ENCODE data around the gene RORC.
"Not testable (repeated sequence)": the region's sequence is repeated elsewhere in the genome, so short reads cannot be mapped to it uniquely, and the experiment has no call there.

RORC gene

DNA sequence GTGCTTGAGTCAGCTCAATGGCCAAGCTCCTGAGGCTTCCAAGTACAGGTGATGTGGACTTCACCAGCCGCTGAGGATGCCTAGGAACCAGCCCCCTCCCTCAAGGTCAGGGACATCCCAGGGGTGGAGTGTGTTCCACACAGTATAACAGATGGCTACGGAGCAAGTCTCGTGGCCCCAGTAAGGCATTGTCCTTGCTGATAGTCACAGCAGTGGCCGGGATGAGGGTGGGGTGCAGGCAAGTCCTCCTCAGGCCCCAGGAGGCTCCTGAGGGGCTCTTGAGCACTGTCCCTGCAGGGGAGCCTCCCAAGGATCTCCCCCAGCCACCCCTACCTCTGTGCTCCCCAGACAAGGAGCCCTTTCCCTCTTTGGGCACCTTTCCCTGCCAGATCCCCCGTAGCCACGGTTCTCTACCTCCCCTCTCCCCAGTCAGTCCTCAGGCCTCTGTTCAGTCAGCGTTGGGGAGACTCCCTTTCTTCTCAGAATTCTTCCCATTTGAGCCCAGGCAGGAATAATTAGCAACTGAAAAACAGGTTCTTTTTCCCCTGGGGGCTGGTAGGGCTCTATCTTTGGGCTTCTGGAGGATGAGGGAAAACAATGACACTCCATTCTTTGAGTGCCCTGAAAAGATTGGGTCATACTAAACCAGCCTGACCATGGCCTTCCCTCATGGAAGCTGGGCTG, 29.0 kb upstream of the RORC start:
- no peak for FAIRE-seq
- no peak for TF ChIP-seq SPI1 (IDR thresholded peaks at IDR 0.05; ENCODE audit: low read depth, low read length)
- TF ChIP-seq POLR2AphosphoS5 (IDR thresholded peaks at IDR 0.05; ENCODE audit: low read depth, low read length): no peak
- TF ChIP-seq PAX5 (IDR thresholded peaks at IDR 0.05; ENCODE audit: insufficient read depth, low read length, severe bottlenecking): no peak
- no peak for TF ChIP-seq POLR2A (IDR thresholded peaks at IDR 0.05; ENCODE audit: low read depth, low read length)
- no peak for TF ChIP-seq TAF1 (IDR thresholded peaks at IDR 0.05; ENCODE audit: low read depth, low read length)
- no peak for TF ChIP-seq POU2F2 (IDR thresholded peaks at IDR 0.05; ENCODE audit: low read depth, low read length)
- DNase-seq (ENCODE audit: insufficient read length, low spot score): no peak

DNA sequence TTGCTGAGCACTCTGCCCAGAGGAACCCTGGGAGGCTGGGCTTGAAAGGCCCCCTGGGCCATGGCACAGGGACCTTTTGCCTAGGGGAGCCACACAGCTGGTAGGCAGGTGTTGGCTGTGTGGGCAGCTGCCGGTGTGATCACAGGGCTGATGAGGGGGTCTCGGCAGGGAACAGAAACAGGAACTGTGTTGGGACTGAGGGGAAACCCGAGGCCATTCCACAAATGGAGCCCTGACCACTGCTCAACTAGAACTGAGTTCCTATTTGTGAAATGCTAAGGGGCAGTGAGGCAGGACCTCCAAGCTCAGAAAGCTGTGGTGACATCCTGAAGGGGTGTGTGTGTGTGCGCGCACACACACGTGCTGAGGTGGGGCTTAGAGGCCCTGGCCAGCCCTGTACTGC, 28.3 kb upstream of the RORC start:
- TF ChIP-seq SPI1 (IDR thresholded peaks at IDR 0.05; ENCODE audit: low read depth, low read length) (peak; percentile 53), PAX5 (IDR thresholded peaks at IDR 0.05; ENCODE audit: insufficient read depth, low read length, severe bottlenecking) (no peak)
- DNase-seq (ENCODE audit: insufficient read length, low spot score): no peak
- FAIRE-seq: peak; percentile 62

DNA sequence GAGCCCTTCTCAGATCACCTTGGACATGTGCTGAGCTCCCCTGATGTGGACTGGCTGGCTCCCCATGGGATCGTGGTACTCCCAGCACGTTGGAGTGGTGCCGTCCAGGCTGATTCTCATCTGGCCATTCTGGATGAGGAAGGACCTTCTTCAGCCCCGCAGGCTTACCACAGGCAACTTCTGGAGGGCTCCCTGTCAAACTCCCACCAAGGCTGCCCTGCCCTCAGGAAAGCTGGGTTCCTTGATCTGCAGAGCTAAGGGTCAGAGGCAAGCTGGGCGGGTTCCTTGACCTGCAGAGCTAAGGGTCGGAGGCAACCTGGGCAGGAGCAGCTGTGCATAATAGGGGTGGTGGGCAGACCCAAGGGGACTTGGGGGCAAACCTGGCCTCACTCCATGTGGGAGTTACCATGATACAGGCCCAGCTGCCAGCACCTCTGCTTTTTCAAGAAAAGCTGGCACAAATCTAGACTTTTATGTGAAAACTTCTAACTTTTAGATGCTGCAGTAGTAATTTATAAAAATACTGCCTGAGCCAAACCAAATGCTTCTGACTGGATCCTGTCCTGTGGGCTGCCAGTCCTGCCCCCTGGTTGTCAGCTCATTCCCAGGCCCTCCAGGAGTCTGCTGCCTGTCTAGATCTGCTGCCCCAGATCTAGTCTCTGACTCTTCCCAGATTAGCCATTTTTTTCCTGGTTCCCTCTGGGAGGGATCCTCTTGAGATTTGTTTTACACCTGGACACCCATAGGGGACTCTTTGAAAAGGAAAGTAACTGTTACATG, 27.5 kb upstream of the RORC start:
- no peak for FAIRE-seq
- TF ChIP-seq POLR2AphosphoS5 (IDR thresholded peaks at IDR 0.05; ENCODE audit: low read depth, low read length): no peak
- TF ChIP-seq SPI1 (IDR thresholded peaks at IDR 0.05; ENCODE audit: low read depth, low read length): no peak
- TF ChIP-seq TAF1 (IDR thresholded peaks at IDR 0.05; ENCODE audit: low read depth, low read length): no peak
- TF ChIP-seq POLR2A (IDR thresholded peaks at IDR 0.05; ENCODE audit: low read depth, low read length): no peak
- no peak for TF ChIP-seq POU2F2 (IDR thresholded peaks at IDR 0.05; ENCODE audit: low read depth, low read length)
- DNase-seq (ENCODE audit: insufficient read length, low spot score): no peak

DNA sequence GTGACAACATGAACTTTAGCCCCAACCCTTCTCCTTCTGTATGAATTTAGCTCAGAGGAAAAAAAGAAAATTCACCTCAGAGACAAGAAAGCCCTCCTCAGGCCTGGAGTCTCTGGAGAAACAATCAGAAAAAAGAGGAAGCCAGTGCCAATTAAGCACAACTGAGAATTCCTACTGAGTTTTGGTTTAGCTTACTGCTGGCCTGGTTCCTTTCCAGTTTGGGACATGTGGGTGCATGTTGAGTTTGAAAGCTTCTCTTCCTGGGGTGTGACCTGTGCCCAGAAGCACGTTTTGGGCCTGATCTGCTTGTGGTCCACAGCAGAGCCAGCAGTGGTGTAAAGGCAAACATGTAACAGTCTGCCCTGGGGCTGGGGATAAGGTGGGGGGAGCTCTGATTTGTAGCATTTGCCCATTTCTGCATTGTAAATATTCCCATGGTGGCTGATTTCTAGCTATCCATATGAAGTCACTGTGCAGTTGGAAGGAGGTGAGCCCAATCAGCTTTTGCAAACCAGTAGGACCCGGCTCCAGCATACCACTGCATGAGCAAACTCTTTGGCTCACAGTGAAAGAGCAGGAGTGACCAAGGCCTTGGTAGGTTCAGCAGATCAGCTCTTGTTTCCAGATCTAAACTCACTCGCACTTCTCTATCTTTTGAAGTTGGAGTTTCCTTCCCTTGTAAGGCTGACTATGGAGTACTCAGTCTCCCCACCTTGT, 26.6 kb upstream of the RORC start:
- TF ChIP-seq SPI1 (IDR thresholded peaks at IDR 0.05; ENCODE audit: low read depth, low read length) (peak; percentile 43), PAX5 (IDR thresholded peaks at IDR 0.05; ENCODE audit: insufficient read depth, low read length, severe bottlenecking) (no peak)
- DNase-seq (ENCODE audit: insufficient read length, low spot score) (no peak), FAIRE-seq (no peak)

DNA sequence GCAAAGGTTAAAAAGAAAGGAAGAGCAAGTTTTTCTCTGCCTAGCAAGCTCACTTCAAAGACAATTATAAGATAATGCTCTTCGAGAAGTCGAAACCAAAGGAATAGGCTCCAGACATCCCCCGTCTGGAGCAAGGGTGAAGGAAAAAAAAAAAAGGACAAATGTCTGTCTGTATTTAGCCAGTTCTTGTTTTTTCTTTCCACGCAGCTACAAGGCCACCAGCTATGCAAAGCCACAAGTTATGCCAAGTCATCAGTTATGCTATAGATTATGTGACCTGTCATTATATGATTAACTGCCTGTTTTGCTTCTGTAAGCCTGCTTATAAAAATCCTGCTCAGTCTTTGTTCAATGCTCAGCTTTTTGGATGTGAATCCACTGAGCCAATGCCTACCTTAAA, 24.3 kb upstream of the RORC start:
- TF ChIP-seq SPI1 (IDR thresholded peaks at IDR 0.05; ENCODE audit: low read depth, low read length): no peak
- no peak for TF ChIP-seq TAF1 (IDR thresholded peaks at IDR 0.05; ENCODE audit: low read depth, low read length)
- no peak for TF ChIP-seq PAX5 (IDR thresholded peaks at IDR 0.05; ENCODE audit: insufficient read depth, low read length, severe bottlenecking)
- TF ChIP-seq POLR2A (IDR thresholded peaks at IDR 0.05; ENCODE audit: low read depth, low read length): no peak
- TF ChIP-seq POLR2AphosphoS5 (IDR thresholded peaks at IDR 0.05; ENCODE audit: low read depth, low read length): no peak
- TF ChIP-seq POU2F2 (IDR thresholded peaks at IDR 0.05; ENCODE audit: low read depth, low read length): no peak
- no peak for FAIRE-seq

DNA sequence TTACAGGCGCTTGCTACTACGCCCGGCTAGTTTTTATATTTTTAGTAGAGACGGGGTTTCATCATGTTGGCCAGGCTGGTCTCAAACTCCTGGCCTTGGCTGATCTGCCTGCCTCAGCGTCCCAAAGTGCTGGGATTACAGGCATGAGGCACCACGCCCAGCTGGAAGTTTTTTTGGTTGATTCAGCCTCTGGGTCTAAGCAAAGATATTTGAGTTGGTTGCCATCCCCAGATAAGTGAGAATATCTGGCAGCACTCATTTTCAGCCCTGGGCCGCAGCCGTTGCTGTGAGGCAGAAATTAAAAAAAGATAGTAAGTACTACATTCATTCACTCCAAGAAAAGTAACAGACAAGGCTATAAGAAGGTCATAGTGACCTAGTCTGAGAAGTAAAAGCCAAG, 23.9 kb upstream of the RORC start:
- not testable (repeated sequence) for FAIRE-seq; DNase-seq (ENCODE audit: insufficient read length, low spot score)

More for the DNA sequence above, 24.3 kb upstream of the RORC start:
- DNase-seq (ENCODE audit: insufficient read length, low spot score): no peak

DNA sequence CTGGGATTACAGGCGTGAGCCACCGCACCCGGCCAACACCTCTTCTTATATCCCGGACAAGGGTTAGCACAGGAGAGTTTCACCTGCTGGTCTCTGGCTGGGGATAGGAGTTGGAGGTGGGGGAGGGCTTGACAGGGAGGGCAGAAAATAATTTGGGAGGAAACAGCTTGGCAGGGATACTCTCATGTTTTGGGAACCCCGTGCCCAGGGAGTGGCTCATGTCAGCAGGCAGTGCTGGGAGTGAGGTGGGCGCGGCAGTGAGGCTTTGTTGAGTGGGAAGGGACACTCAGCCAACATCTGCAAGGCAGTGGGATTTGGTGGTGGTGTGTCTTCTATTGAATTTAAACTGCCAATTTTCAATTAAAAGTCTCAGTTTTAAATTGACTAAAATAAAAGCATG, 23.1 kb upstream of the RORC start:
- DNase-seq (ENCODE audit: insufficient read length, low spot score) (no peak), FAIRE-seq (no peak)
- TF ChIP-seq TAF1 (IDR thresholded peaks at IDR 0.05; ENCODE audit: low read depth, low read length): no peak
- no peak for TF ChIP-seq PAX5 (IDR thresholded peaks at IDR 0.05; ENCODE audit: insufficient read depth, low read length, severe bottlenecking)
- no peak for TF ChIP-seq POLR2AphosphoS5 (IDR thresholded peaks at IDR 0.05; ENCODE audit: low read depth, low read length)
- no peak for TF ChIP-seq POLR2A (IDR thresholded peaks at IDR 0.05; ENCODE audit: low read depth, low read length)
- no peak for TF ChIP-seq SPI1 (IDR thresholded peaks at IDR 0.05; ENCODE audit: low read depth, low read length)
- TF ChIP-seq POU2F2 (IDR thresholded peaks at IDR 0.05; ENCODE audit: low read depth, low read length): no peak

DNA sequence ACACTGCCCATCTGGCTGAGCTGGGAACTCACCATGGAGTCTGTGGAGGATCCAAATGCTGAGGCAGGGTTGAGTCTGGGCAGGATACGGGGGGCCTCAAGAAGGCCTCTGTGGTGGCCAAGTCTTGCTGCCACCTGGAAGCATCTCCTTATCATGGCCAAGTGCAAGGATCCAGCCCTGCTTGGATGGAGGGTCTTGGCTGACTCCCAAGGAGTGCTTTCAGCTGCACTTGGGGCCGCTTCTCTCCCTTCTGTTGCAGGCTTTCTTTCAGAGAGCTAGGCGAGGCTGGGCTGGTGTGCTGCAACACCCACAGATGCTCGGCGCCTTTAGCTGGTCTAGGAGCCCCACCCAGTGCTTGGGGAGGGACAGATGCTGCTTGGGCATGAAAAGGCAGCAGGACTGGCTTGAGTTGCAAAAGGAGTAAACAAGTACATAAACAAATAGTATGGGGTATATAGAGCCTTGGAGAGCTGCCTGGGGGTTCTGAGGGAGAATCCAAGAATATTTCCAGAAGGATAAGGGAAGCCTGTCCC, 21.9 kb upstream of the RORC start, which contains the start of gene THEM5:
THEM5 (minus strand) TSS at position 302 of the 533 bp plus-strand sequence; CDS start at position 155, 147 bp downstream.
- no peak for DNase-seq (ENCODE audit: insufficient read length, low spot score)
- TF ChIP-seq PAX5 (IDR thresholded peaks at IDR 0.05; ENCODE audit: insufficient read depth, low read length, severe bottlenecking) (no peak), POLR2AphosphoS5 (IDR thresholded peaks at IDR 0.05; ENCODE audit: low read depth, low read length) (no peak), POU2F2 (IDR thresholded peaks at IDR 0.05; ENCODE audit: low read depth, low read length) (no peak), SPI1 (IDR thresholded peaks at IDR 0.05; ENCODE audit: low read depth, low read length) (no peak), POLR2A (IDR thresholded peaks at IDR 0.05; ENCODE audit: low read depth, low read length) (no peak), TAF1 (IDR thresholded peaks at IDR 0.05; ENCODE audit: low read depth, low read length) (no peak)
- no peak for FAIRE-seq

DNA sequence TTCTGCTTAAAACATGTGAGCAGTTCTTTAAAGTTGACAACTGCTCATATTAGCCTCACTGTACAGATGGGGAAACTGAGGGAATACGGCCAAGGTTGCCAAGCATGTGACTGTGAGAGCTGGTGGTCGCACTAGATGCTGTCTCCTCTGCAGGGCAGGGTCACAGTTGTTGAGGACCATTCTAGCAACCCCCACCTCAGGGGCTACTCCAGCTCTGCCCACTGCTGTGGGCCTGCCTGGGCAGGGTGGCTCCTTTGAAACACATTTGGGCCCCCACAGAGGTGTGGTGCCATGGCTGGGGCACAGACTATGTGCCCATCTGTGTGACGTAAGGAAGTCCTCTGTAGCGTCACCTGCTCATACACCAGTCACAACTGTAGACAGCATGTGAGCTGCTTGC, 21.1 kb upstream of the RORC start:
- no peak for FAIRE-seq
- TF ChIP-seq SPI1 (IDR thresholded peaks at IDR 0.05; ENCODE audit: low read depth, low read length): no peak
- TF ChIP-seq POLR2AphosphoS5 (IDR thresholded peaks at IDR 0.05; ENCODE audit: low read depth, low read length): no peak
- no peak for TF ChIP-seq POLR2A (IDR thresholded peaks at IDR 0.05; ENCODE audit: low read depth, low read length)
- TF ChIP-seq TAF1 (IDR thresholded peaks at IDR 0.05; ENCODE audit: low read depth, low read length): no peak
- no peak for TF ChIP-seq PAX5 (IDR thresholded peaks at IDR 0.05; ENCODE audit: insufficient read depth, low read length, severe bottlenecking)
- TF ChIP-seq POU2F2 (IDR thresholded peaks at IDR 0.05; ENCODE audit: low read depth, low read length): no peak
- no peak for DNase-seq (ENCODE audit: insufficient read length, low spot score)

All from GM12891 (cell line).